Small intestine (tissue), 7 donors: Measurements from ENCODE around the gene PIGQ. TPM values are rescaled to one million over a fixed set of nuclear protein-coding genes. Genes with fewer than 3 reads are reported as not detected.

ENCODE experiments used
- DNase-seq, 2 donors: peaks; one replicate each; pipeline versions ENCODE4 v3.0.0 to v3.0.0-alpha.2; 2013
- FAIRE-seq: peaks from 2 replicates; lab custom pipeline; 2012; peaks lifted over from hg19 to GRCh38; lab: Jason Lieb, UNC
- H3K27ac ChIP-seq, 3 donors: one replicate each; pipeline ENCODE4 v1.5.1; 2013; ENCODE audit warnings: low read length in 2 of 3, mild to moderate bottlenecking in 2 of 3, control low read depth in 1 of 3, inconsistent platforms in 1 of 3, low read depth in 1 of 3, moderate library complexity in 1 of 3
- H3K27me3 ChIP-seq, 3 donors: one replicate each; pipeline ENCODE4 v1.6.1; 2013; ENCODE audit warnings: low read length in 3 of 3, inconsistent platforms in 1 of 3; ENCODE audit not compliant: control insufficient read depth in 3 of 3, insufficient read depth in 3 of 3
- H3K36me3 ChIP-seq, 3 donors: one replicate each; pipeline ENCODE4 v1.6.1; 2013; ENCODE audit warnings: low read length in 3 of 3, inconsistent platforms in 1 of 3, low read depth in 1 of 3, mild to moderate bottlenecking in 1 of 3, moderate library complexity in 1 of 3; ENCODE audit not compliant: control insufficient read depth in 3 of 3, insufficient read depth in 2 of 3
- H3K4me1 ChIP-seq, 3 donors: one replicate each; pipeline ENCODE4 v1.6.1; 2013; ENCODE audit warnings: low read length in 2 of 3, inconsistent platforms in 1 of 3, low read depth in 1 of 3, mild to moderate bottlenecking in 1 of 3, moderate library complexity in 1 of 3; ENCODE audit not compliant: control insufficient read depth in 3 of 3, insufficient read depth in 2 of 3
- H3K4me3 ChIP-seq, 3 donors: one replicate each; pipeline ENCODE4 v1.5.1; 2013; ENCODE audit warnings: low read length in 3 of 3, control low read depth in 1 of 3, inconsistent platforms in 1 of 3, low read depth in 1 of 3, mild to moderate bottlenecking in 1 of 3, moderate library complexity in 1 of 3
- H3K9me3 ChIP-seq, 2 donors: one replicate each; pipeline ENCODE4 v1.6.1; 2013; ENCODE audit warnings: low read depth in 1 of 2, low read length in 1 of 2; ENCODE audit not compliant: control insufficient read depth in 2 of 2, insufficient read depth in 1 of 2
- WGBS, 3 donors: extraction: QIAGEN DNeasy Blood & Tissue Kit; methylation state at CpG; one replicate each; pipeline ENCODE4 v1.1.7; 2013; 5-methylcytosine and 5-hydroxymethylcytosine counted together
- polyA plus RNA-seq, 4 donors: library from polyadenylated mRNA; stranded (reverse) in 3 of 4; unstranded in 1 of 4; fragments of 200-250 nt in 3 of 4; fragments of 120-200 nt in 1 of 4; gene quantifications; one replicate each; pipeline versions ENCODE4 v1.2.1 to v1.2.3, GENCODE V29; 2013
- donor health status: healthy with polysubstance abuse.
- donor health status: control.
- donor health status: control.
- donor health status: Bipolar disorder and iron deficiency.
- donor health status: healthy.

The PIGQ gene
- polyA plus RNA-seq, 4 donors: 21.3 to 43.5 (median 28.0) TPM

- Histone ChIP-seq H3K36me3 (peaks cover 0 to 53% (median 5%) of the 10 kb centered on the region in 3 donors), H3K9me3 (no peaks in the 10 kb centered on the region), H3K4me1 (peaks cover 9 to 51% (median 12%) of the 10 kb centered on the region in 3 donors), H3K4me3 (no peak overlapping the region), H3K27ac (peak overlapping the region; percentile 46 to 97 (median 91)), H3K27me3 (no peaks in the 10 kb centered on the region)
- FAIRE-seq: no peak
- WGBS, 3 donors: 78 to 91% (median 83%) methylated on average over 8 of the region's 8 CpGs
- DNase-seq: no peak
Observed at GRCh38 chr16:525123-525519, 44.6 kb upstream of the PIGQ start.

GRCh38 chr16:525520-526180, 44.1 kb upstream of the PIGQ start:
- Histone ChIP-seq H3K4me3 (peak overlapping the region in 1 of 3 donors; percentile 59), H3K9me3 (no peaks in the 10 kb centered on the region), H3K27ac (peak overlapping the region; percentile 91 to 97 (median 95)), H3K27me3 (no peaks in the 10 kb centered on the region), H3K4me1 (peaks cover 11 to 56% (median 13%) of the 10 kb centered on the region in 3 donors), H3K36me3 (peaks cover 0 to 53% (median 5%) of the 10 kb centered on the region in 3 donors)
- FAIRE-seq: no peak
- WGBS, 3 donors: 35 to 58% (median 46%) methylated on average over 13 of the region's 13 CpGs
- DNase-seq: peak; percentile 83

- 4 to 7% (median 6%) methylated on average over 26 of the region's 26 CpGs for WGBS, 3 donors
- peak overlapping the region; percentile 59 to 93 (median 74) for H3K4me3 ChIP-seq
- DNase-seq: peak in 1 of 2 donors; percentile 70
- peaks cover 11 to 56% (median 13%) of the 10 kb centered on the region in 3 donors for H3K4me1 ChIP-seq
- H3K27ac ChIP-seq: peak overlapping the region; percentile 91 to 97 (median 95)
- no peaks in the 10 kb centered on the region for H3K27me3 ChIP-seq
- peaks cover 0 to 53% (median 0%) of the 10 kb centered on the region in 3 donors for H3K36me3 ChIP-seq
- no peaks in the 10 kb centered on the region for H3K9me3 ChIP-seq
- no peak for FAIRE-seq
Observed at GRCh38 chr16:526181-527014, 43.4 kb upstream of the PIGQ start.

- Histone ChIP-seq H3K36me3 (peaks cover 0 to 52% (median 0%) of the 10 kb centered on the region in 3 donors), H3K4me3 (peak within 1 kb of the TSS; percentile 71 to 93 (median 79)), H3K27me3 (no peaks in the 10 kb centered on the region), H3K27ac (peak within 1 kb of the TSS; percentile 93 to 99 (median 97)), H3K4me1 (peaks cover 11 to 54% (median 13%) of the 10 kb centered on the region in 3 donors), H3K9me3 (no peaks in the 10 kb centered on the region)
- WGBS, 3 donors: 0% methylated on average over 79 to 129 of the region's 129 CpGs
- DNase-seq: peak; percentile 86 to 96
- FAIRE-seq: no peak
Observed at GRCh38 chr16:527015-527903, 42.5 kb upstream of the PIGQ start, which contains the start of gene CAPN15. TSS of gene CAPN15 (plus strand) at chr16:527712. CDS start at chr16:546839, 19,127 bp downstream.

- FAIRE-seq: no peak
- no peaks in the 10 kb centered on the region for H3K9me3 ChIP-seq
- WGBS, 3 donors: 0 to 2% (median 0%) methylated on average over 37 to 55 of the region's 55 CpGs
- peak; percentile 89 to 96 for DNase-seq
- H3K36me3 ChIP-seq: peaks cover 0 to 45% (median 0%) of the 10 kb centered on the region in 3 donors
- peaks cover 11 to 58% (median 13%) of the 10 kb centered on the region in 3 donors for H3K4me1 ChIP-seq
- H3K4me3 ChIP-seq: peak overlapping the region; percentile 71 to 93 (median 79)
- no peaks in the 10 kb centered on the region for H3K27me3 ChIP-seq
- H3K27ac ChIP-seq: peak overlapping the region; percentile 93 to 99 (median 95)
Observed at GRCh38 chr16:528111-529011, 41.4 kb upstream of the PIGQ start.

- H3K27ac ChIP-seq: peak overlapping the region; percentile 93 to 99 (median 95)
- no peaks in the 10 kb centered on the region for H3K9me3 ChIP-seq
- peaks cover 0 to 43% (median 0%) of the 10 kb centered on the region in 3 donors for H3K36me3 ChIP-seq
- FAIRE-seq (no peak), DNase-seq (no peak)
- H3K4me1 ChIP-seq: peaks cover 11 to 58% (median 13%) of the 10 kb centered on the region in 3 donors
- H3K27me3 ChIP-seq: no peaks in the 10 kb centered on the region
- WGBS, 3 donors: 4 to 36% (median 16%) methylated on average over 12 of the region's 12 CpGs
- H3K4me3 ChIP-seq: peak overlapping the region; percentile 71 to 93 (median 79)
Observed at GRCh38 chr16:529012-529575, 40.7 kb upstream of the PIGQ start.
